CD4-positive, alpha-beta T cell treated with Interferon alpha-2 for 1 hour (primary cell): ENCODE measurements around the gene GRK4.
"Not testable (repeated sequence)": the region's sequence is repeated elsewhere in the genome, so short reads cannot be mapped to it uniquely, and the experiment has no call there.

ENCODE experiments used
- DNase-seq, 2 donors: peaks; one replicate each; pipeline ENCODE4 v3.0.0-alpha.2; 2020 to 2022

Gene GRK4

DNA sequence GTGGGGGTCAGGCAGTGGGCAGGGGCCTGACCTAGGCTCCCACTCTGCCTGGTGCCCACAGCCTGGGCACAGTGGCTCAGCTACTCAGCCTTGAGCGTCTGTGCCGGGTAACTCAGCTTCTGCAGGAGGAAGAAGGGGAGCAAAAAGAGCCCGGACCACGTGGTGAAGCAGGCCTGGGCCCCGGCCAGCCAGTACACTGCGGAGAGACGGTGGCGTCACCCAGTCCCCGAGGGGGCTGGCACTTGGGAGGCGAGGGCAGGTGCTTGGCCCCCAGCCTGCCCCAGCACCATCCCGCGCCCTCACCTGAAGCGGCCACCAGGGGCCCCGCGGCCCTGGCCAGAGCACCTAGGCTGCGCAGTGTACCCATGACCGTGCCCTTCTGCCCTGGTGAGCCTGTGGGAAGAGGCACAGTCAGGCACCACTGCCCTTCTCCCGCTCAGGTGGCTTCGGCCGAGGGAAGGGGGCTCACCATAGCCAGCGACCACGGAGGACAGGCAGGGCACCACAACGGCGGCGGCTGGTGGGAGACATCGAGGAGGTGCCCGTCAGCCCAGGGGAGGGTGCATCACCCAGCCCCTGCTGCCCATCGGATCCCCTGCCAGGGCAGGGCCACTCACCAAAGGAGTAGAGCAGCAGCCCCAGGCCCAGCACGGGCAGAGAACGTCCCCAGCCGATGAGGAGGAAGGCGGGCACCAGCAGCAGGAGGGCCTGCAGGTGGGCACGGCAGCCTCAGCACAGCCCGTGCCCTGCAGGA is 32.4 kb upstream of the GRK4 start:
- DNase-seq: no peak

GRCh38 chr4:2931512-2932301 is 31.7 kb upstream of the GRK4 start:
- peak; percentile 73 to 75 for DNase-seq

DNA sequence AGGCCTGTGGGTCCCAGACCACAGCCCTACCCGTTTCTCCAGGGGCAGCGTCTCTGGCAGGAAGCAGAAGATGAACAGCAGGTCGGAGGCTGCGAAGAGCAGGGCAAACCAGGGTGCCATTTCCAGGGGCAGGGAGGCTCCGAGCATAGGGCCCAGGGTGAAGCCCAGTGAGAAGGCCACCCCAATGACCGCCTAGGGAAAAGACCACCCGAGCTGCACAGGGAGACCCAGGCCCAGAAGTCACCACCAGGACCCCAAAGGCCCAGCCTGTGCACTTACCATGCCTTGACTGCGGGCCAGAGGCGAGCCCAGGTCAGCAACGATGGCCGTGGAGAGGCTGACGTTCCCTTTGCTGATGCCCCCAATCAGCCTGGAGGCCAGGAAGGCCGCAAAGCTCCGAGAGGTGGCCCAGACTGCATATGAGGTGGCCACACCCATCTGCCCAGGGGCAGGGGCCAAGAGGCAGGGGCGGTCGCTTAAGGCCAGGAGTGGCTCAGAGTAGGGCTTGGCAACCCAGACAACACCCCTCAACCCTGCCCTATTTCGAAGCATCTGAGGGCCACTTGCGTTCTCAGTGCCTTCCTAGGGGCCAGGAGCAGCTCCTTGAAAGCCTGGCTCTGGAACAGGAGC is 30.9 kb upstream of the GRK4 start:
- DNase-seq: no peak

- peak in 1 of 2 donors; percentile 40 for DNase-seq
These were observed 30.3 kb upstream of the GRK4 start for GRCh38 chr4:2932951-2933565.

DNA sequence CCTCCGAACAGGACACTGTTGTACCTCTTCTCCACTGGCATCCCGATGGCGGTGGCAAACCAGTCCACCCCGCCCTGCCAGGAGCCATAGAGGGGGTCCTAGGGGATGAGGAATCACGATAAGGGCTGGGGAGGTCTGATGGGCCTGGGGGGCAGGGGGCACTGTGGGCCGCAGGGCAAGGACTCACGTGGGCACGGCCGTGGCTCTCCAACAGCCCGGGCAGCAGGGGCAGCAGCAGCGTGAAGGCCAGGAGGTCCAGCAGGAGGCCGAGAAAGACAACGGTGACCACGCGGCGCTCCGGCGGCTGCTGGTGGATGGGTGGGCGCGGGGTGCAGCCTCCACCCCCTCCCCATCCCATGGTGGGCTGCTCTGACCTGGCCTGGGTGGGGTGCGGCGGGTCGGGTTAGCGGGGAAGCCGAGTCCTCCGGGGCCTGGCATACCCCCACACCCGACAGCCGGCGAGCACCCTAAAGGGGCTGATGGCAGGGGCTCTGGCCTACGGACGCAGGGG is 29.8 kb upstream of the GRK4 start:
- no peak for DNase-seq

DNA sequence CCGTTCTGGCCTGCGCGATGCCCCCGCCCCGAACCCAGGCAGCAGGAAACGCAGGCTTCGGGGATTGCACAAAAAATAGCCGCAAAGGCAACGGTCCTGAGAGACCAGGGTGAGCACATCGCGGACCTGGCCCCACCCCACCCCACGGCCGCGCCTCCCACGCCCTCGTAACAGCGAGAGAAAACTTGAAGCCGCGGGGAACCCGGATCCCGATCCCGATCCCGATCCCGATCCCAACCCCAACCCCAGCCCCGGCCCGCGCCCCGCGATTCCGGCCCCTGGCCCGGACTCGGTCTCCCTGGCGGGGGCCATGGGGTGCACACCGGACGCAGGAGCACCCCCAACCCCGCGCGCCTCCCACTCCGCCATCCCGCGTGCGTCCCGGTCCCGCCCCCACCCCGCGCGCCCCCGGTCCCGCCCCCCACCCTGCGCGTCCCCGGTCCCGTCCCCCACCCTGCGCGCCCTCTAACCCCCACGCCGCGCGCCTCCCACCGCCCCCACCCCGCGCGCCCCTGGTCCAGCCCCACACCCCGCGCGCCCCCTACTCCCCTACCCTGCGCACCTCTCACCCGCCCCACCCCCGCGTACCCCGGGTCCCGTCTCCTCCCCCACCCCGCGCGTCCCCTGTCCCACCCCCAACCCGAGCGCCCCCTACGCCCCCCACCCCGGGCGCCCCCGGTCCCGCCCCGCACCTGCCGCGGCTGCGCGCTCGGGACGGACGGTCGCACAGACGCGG is 29.1 kb upstream of the GRK4 start:
- DNase-seq: peak; percentile 40 to 59

- peak; percentile 91 to 96 for DNase-seq
These were observed 28.3 kb upstream of the GRK4 start for GRCh38 chr4:2934813-2935761.

DNA sequence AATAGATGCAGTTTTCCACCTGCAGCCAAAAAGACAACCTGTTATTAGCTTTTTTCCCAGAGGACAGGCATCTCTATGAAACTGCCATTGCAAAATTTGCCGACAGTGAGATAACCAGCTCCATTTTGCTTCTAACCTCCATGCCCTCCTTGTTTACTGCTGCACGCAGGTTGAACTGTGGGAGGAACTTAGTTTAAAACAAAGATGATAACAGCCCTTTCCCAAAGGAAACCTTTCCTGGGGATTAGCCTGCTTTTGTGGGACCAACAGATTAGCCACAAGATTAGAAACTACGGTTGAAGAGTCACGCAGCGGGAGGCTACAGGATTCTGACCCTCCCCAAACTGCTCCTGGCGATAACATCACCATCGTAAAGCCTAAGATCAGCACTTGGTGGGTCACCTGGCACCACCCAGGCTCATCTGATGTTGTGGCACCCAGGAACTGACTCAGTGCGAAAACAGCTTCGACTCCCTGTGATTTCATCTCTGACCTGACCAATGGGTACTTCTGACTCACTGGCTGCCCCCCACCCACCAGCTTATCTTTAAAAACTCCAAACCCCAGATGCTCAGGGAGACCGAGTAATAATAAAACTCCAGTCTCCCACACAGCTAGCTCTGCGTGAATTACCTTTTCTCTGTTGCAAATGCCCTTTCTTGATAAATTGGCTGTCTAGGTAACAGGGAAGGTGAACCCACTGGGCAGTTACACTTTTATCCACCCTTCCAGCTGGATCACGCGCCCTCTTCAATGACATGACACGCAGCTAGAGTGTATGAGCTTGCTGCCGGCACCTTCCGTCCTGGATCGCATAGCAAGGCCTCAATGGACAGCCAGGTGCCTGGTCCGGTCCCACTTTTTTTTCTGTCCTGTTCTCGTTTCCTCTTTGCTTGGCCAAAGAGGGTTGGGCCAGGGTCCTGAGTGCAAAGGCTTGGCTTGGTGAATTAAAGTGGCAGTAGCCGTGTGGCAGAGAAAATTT is 27.3 kb upstream of the GRK4 start:
- DNase-seq: peak; percentile 24 to 77

- DNase-seq: peak in 1 of 2 donors; percentile 36
These were observed 26.6 kb upstream of the GRK4 start for GRCh38 chr4:2936773-2937145.

- DNase-seq: peak in 1 of 2 donors; percentile 36
These were observed 26.1 kb upstream of the GRK4 start for GRCh38 chr4:2937146-2937857.

DNA sequence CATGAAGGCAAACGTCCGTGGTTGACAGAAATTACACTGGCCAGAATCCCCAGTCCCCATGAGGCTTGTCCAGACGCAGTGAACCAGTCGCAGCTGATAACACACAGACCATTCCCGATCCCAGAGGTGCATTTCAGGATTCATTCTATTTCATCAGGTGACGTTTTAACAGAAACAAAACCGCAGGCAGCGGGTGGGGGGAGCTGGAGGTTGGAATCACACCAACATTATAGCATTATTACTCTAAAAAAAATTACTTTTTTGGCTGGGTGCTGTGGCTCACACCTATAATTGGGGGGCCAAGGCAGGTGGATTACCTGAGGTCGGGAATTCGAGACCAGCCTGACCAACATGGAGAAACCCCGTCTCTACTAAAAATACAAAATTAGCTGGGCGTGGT is 25.4 kb upstream of the GRK4 start:
- DNase-seq: no peak

- not testable (repeated sequence) for DNase-seq
These were observed 25.0 kb upstream of the GRK4 start for GRCh38 chr4:2938411-2938810.

DNA sequence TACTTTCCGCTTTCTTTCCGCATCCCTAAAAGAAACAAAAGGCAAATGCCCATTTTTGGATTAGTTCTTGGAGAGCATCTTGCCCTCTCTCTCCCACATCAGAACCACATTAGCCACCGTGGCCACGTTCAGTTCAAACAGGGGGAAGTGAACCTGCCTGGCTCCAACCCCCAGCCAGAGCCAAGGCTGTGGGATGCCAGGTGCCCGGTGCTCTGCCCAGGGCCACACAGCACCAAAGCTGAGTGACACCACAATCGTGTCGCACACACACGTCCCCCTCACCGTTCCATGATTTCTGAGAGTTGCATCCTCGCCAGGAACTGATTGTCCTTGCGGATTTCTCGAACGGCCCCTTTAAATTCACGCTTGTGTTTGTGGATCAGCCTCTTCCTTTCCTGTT is 24.5 kb upstream of the GRK4 start:
- no peak for DNase-seq

DNA sequence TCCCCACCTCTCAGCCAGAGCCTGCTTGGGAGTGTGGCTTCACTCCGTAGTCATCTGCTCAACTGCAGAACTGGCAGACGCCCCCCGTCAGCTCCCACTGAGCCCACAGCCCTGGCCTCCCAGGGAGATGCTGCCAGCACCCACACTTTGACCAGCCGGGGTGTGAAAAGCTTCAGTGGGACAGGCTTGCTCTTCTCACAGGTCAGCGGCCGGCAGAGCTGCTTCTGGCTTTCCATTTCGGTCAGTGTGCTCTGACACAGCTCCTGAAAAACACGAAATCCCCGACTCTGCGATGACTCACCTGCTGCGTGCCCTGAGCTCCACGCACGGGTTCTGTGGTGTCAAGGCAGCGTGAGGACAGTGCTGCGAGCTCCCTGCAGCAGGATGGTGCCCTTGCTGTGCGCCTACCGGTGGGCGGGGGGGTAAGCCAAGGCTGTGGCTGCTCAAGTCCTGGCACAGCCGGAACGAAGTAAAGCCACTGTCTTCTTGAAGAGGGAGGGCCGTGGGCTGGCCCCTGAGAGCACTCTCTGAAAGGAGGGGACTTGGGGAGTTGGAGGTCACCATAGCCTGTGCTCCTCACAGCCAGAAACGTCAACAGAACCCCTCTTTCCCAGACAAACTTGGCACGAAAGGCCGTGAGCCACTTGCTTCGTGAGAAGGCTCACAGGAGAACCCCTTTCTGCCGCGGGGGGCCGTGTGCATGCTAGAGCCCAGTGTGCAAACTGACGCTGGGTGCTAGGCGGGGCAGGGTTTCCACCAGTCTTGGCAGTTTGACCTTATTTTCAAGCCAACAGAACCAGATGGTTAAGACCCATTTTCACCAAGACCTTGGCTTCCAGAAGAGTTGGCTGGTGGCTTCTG is 23.8 kb upstream of the GRK4 start:
- DNase-seq: no peak

GRCh38 chr4:2940267-2941137 is 22.9 kb upstream of the GRK4 start:
- no peak for DNase-seq

- DNase-seq: no peak
These were observed 22.0 kb upstream of the GRK4 start for GRCh38 chr4:2941138-2942036.
